HK-2 (cell line): ENCODE data around the gene VASH1.

Experiments
- DNase-seq: peaks from one replicate; pipeline ENCODE4 v3.0.0-alpha.2; 2018; ENCODE audit not compliant: unreplicated experiment

VASH1 gene

GRCh38 chr14:76784881-76785280 lies 23.6 kb downstream of the VASH1 start:
- peak; percentile 51 for DNase-seq

GRCh38 chr14:76786601-76787000 lies 25.3 kb downstream of the VASH1 start:
- DNase-seq = no peak

GRCh38 chr14:76792422-76792821 lies 31.2 kb downstream of the VASH1 start:
- no peak for DNase-seq

GRCh38 chr14:76793324-76793723 lies 32.1 kb downstream of the VASH1 start:
- DNase-seq = no peak

- DNase-seq = no peak
Observed at GRCh38 chr14:76793956-76794355, 32.7 kb downstream of the VASH1 start.

GRCh38 chr14:76806446-76806845 lies 45.2 kb downstream of the VASH1 start:
- no peak for DNase-seq

GRCh38 chr14:76808011-76808410 lies 46.7 kb downstream of the VASH1 start:
- no peak for DNase-seq

GRCh38 chr14:76808990-76809389 lies 47.7 kb downstream of the VASH1 start:
- DNase-seq = no peak

- no peak for DNase-seq
Observed at GRCh38 chr14:76810525-76810924, 49.3 kb downstream of the VASH1 start.

- no peak for DNase-seq
Observed at GRCh38 chr14:76810953-76811400, 49.7 kb downstream of the VASH1 start.

GRCh38 chr14:76811561-76811960 lies 50.3 kb downstream of the VASH1 start:
- no peak for DNase-seq

GRCh38 chr14:76812093-76812421 lies 50.8 kb downstream of the VASH1 start:
- no peak for DNase-seq

- peak; percentile 94 for DNase-seq
Observed at GRCh38 chr14:76812422-76813383, 51.4 kb downstream of the VASH1 start, which contains the start of gene ANGEL1. ANGEL1 (minus strand) TSS chr14:76812882; CDS start chr14:76812827, 55 bp downstream.

- no peak for DNase-seq
Observed at GRCh38 chr14:76814726-76815645, 53.7 kb downstream of the VASH1 start.

GRCh38 chr14:76820700-76821099 lies 59.4 kb downstream of the VASH1 start:
- DNase-seq = no peak

GRCh38 chr14:76826122-76826521 lies 64.9 kb downstream of the VASH1 start, which contains the start of gene LRRC74A:
LRRC74A (plus strand) TSS chr14:76826408; CDS start chr14:76826698, 290 bp downstream.
- no peak for DNase-seq

- no peak for DNase-seq
Observed at GRCh38 chr14:76827696-76828296, 66.5 kb downstream of the VASH1 start.

GRCh38 chr14:76828339-76829012 lies 67.2 kb downstream of the VASH1 start:
- no peak for DNase-seq

GRCh38 chr14:76829013-76829365 lies 67.7 kb downstream of the VASH1 start:
- no peak for DNase-seq

GRCh38 chr14:76829650-76830421 lies 68.6 kb downstream of the VASH1 start:
- DNase-seq = no peak

GRCh38 chr14:76830556-76830955 lies 69.3 kb downstream of the VASH1 start:
- DNase-seq = no peak
